NCI-H187 treated with DMSO at 0.1 percent for 48 hours (cell line): ENCODE data around the gene NAGLU.

Source experiments
- DNase-seq: peaks from one replicate; lab custom pipeline; 2025; lab: John Stamatoyannopoulos, UW

The NAGLU gene

DNA sequence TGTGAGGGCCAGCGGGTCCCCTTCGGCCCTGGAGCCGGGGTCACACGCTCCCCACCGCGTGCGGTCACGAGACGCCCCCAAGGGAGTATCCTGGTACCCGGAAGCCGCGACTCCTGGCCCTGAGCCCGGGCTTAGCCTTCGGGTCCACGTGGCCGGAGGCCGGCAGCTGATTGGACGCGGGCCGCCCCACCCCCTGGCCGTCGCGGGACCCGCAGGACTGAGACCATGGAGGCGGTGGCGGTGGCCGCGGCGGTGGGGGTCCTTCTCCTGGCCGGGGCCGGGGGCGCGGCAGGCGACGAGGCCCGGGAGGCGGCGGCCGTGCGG lies at the start of gene NAGLU:
NAGLU (plus strand) TSS at position 194 of the 324 bp plus-strand sequence; CDS start at position 226, 32 bp downstream.
- DNase-seq: no peak

DNA sequence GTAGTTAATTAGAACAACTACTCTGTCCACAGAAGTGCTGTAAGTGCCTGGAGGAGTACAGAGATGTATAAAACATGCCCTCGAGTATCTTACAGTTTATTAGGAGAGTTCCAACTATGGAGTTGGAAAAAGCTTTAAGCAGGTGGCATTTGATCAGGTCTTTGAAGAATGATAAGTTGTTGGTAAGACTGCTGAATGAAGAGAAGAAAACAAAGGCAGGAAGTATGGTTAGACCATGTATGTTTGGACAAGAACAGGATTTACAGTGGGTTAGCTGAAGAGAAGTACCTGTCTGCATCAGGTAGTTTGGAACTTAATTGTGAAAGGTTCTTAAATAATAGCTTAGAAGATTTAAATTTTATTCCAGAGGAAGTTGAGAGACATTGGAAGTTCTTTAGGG lies 48.0 kb upstream of the NAGLU start:
- no peak for DNase-seq

DNA sequence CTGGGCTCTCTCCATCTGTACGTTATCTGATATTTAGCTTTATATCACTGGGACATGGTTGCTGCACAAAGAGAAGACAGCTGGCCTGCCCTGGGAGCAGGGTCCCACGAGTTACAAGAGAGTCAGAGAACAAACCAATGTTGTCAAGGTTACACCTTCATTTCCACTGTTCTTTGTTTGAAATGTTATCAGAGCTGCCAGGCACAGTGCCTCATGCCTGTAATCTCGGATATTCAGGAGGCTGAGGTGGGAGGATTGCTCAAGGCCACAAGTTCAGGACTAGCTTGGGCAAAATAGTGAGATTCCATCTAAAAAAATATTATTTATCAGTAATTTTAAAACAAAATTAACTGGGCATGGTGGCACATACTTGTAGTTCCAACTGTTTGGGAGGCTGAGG lies 42.7 kb upstream of the NAGLU start:
- no peak for DNase-seq

DNA sequence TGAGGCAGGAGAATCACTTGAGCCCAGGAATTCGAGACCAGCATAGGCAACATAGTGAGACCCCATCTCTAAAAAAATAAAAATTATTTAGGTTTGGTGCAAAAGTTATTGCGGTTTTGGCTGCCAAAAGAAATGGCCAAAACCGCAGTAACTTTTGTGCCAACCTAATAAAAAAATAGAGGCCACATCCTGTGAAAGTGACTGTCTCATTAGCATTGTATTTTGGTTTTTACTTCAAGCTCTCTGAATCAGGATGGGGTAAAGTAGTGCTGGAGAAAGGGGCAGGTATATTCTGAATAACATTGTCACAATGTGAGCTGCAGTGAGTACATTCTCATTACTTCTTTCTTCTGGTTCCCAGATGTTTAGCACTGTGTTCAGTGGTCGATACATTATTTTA lies 41.4 kb upstream of the NAGLU start:
- no peak for DNase-seq

DNA sequence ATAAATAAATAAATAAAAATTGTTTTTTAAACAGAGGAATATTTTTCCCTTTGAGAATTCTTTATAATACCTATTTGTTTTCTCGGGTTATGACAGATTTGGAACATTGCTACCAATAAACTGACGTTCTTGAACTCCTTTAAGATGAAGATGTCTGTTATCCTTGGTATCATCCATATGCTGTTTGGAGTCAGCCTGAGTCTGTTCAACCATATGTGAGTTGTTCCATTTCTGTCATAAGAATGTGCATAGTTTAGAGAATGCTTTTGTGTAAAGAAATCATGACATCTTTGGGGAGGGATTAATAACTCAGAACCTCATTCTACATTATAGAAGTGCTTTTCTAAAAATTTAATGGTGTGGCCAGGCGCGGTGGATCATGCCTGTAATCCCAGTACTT lies 37.2 kb upstream of the NAGLU start:
- DNase-seq: no peak

DNA sequence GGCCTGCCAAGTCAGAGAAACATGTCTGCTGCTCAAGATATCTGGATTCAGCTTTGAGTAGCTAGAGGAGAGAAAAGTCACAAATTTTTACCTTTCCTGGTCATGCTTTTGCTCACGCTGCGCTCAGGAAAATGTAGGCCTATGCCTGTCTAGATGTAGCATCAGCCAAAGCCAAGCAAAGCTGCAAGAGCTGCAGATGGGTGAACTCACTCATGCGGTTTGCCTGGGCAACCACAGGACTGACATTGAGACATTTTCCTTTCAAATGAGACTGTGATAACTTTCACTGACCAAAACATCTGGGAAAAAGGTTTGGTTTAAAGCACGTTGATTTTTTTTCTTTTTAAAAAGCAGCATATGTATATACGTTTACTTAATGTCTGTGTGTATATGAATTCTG lies 34.0 kb upstream of the NAGLU start:
- DNase-seq: no peak

DNA sequence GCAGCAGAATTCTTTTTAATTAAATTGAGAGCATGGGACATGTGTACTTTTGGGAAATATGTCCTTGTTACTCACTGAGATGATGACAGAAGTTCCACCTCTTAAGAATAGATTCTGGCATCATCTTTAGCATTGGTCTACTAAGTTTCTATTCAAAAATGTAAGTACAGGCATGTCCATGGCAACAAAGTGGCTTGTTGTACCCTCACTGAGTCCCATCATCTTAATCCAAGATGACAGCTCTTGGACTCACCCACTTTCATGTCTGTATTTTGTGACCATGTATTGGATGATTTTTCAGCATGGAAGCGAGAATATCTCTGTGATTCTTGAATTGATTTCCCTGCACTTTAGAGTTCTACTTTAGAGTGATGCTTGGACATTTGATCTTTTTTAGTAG lies 33.1 kb upstream of the NAGLU start:
- DNase-seq: no peak

DNA sequence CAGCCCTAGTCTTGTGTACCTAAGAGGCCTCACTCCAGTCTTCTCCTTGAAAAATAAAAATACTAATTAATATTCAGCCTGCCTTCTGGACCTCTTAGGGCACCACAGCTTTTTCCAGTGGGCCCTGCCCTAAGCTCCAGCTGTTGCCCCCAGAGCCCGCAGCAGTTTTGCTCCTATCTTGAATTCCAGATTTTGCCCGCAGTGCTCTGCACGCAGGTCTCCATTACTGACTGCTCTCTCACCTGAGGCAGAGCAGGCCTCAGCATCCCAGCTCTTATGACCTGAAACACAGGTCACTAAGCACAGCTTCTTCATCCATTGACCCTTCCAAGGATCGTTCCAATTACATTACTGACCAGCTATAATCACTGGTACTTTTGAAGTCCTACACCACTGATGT lies 28.4 kb upstream of the NAGLU start:
- DNase-seq: no peak

DNA sequence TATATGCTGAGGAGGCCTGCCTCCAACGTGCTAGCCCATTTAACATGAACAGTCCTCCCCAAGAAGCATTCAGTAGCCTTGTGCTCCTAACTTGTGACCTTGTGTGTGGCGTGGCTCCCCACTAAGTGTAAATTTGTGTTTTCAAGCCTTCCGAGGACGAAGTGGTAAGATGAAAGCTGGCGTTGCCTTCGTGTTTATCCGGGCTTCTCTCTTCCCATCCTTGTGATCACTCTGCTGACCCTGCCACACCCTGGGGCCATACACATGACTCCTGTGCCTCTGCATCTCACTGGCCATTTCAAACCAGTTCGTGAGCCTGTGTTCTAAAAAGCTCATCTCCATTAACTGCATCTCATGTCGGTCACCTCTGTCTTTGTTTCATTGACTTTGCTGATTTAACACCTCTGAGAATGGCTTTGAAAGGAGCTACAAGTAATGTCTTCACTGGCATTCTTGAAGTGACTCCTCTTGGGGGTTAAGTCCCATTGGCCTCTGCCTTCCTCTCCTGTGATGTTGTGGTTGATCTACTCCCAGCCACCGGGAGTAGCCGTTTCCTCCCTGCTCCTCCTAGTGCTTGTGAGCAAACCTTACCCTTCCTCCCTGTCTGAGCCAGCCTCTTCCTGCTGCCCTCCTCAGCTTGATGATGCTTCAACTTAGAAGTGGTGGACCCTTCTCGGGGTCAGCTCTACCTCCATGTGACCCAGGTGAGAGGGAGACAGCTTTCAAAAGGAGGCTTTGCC lies 27.4 kb upstream of the NAGLU start:
- no peak for DNase-seq

DNA sequence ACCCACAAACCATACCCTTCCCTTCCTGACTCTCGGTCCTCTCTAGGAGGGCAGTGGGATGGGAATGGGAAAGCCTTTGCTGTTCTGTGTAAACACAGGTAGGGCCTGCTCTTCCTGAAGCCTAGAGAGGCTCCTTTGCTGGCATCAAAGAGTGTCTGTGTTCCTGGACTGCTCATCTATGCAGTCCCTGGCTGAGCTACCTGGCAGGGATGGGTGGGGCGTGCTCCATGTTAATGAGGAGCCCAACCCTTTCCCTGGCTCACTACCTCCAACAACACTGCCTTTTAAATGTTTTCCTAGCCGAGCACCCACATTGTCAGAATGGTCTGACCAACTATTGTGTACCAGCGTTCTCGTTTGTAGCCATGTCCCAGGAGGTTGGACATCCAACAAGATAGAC lies 26.6 kb upstream of the NAGLU start:
- no peak for DNase-seq

DNA sequence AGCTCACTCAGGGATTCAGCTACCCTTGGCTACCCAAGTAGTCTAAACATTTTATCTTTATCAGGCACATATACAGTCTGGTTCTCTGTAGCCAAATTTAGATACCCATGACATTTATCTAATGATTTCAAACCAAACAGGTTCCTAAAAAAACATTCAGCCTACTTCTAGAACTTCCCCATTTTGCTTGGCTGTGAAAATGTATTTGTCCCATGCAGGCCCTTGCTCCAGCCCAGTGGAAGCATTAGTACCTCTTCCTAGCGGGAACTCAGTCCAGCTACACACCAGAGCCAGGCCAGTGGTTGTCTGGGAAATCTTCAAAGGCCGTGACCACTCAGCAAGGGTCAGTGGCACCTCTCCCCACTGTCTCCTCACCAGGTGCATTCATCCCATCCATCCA lies 26.2 kb upstream of the NAGLU start:
- DNase-seq: no peak

DNA sequence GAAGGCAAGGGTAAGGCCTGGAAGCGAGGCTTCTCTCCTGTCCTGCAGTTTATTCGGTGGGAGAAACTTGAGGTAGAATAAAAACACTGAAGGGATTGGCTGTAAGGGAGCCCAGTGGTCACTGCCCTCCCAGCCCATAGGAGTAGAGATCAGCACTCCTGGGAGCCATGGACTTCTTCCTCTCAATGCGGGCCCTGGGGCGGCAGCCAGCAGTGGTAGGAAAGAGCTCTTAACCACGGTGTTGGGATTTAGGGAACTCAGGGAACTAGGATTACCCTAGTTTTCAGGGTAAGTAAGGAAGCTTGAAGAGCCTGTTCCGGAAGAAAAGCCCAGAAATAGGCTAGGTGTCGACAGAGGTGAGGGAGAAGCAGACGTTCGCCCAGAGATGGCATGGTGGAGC lies 23.8 kb upstream of the NAGLU start:
- DNase-seq: no peak

DNA sequence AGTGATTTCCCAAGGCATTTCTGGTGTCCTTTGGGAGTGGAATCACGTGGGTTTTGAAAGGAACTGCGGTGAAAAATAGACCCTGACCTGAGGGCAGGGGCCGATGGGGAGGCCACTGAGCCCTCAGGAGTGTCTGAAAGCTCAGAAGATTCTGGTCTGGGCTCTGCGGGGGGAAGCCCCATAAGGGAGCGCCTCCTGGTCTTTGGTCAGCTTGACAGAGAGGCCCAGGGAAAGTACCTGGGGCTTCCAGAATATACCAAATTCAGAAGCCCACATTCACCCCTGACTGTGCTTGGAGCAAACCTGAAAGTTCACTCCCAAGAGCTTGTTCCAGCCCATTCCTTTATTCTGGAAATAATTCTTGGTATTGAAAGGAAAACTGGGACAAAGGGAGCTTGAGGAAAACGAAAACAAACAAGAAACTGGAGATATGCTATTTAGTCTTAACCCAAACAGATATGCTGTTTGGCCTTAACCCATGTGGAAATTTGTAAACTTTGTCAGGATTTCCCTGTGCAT lies 23.2 kb upstream of the NAGLU start:
- no peak for DNase-seq

DNA sequence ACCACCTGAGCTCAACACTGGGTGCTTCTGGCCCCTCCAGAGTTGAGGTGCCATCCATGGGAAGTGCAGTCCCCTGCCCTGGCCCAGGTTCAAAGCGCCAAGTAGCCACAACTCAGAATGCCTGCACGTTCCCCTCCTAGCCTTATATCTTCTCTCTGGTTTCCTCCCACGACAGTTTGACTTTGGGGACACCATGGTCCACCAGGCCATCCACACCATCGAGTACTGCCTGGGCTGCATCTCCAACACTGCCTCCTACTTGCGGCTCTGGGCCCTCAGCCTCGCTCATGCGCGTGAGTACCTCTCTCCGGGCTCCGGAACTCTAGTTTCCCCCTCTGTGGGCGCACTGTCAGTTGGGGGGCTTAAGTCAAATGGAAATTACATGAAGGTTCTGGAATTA lies 22.4 kb upstream of the NAGLU start:
- no peak for DNase-seq

DNA sequence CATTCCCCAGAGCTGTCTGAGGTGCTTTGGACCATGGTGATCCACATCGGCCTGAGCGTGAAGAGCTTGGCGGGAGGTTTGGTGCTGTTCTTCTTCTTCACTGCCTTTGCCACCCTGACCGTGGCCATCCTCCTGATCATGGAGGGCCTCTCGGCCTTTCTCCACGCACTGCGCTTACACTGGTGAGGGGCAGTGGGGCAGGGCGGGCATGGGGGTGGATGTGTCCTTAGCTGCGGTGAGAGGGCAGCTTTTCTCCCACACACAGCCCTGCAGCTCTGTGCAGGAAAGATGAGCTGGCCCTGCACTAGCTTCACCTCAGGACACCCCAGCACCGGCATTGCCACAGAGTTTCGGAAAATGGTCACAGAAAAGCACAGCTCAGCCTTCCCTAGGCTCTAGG lies 21.8 kb upstream of the NAGLU start:
- no peak for DNase-seq

DNA sequence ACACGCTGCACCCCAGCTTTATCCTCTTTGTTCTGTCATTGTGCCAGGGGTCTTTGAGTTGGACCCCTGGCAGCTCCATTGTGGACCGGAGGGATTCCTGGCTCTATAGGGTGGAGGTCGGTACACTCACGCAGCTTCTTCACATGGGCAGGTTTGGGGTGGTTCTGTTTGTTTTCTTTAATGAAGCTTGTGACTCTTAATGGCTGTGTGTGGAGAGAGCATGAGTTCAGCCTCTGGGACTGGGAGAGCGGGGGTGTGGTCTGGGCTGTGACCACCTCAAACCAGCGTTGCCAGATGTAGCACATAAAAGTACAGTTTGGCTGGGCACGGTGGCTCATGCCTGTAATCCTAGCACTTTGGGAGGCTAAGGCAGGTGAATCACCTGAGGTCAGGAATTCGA lies 21.2 kb upstream of the NAGLU start:
- no peak for DNase-seq

DNA sequence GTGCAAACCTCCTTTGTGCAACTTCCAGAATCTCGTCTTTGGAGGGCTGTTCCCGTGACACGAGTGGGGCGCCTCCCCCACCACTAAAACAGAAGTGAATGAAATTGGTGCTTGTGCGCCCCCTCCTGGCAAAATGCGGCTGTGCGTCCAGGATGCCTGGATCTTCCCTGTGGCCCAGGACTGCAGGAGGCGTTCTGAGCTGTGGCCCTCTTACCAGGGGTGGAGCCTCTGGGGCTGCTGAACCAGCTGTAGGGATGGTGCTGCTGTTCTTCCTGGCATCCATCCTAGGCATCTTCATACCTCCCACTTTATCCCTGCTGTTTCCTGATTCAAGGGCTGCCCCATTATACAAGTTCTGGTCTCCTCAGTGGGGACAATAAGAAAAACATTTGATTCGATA lies 18.5 kb upstream of the NAGLU start:
- no peak for DNase-seq

DNA sequence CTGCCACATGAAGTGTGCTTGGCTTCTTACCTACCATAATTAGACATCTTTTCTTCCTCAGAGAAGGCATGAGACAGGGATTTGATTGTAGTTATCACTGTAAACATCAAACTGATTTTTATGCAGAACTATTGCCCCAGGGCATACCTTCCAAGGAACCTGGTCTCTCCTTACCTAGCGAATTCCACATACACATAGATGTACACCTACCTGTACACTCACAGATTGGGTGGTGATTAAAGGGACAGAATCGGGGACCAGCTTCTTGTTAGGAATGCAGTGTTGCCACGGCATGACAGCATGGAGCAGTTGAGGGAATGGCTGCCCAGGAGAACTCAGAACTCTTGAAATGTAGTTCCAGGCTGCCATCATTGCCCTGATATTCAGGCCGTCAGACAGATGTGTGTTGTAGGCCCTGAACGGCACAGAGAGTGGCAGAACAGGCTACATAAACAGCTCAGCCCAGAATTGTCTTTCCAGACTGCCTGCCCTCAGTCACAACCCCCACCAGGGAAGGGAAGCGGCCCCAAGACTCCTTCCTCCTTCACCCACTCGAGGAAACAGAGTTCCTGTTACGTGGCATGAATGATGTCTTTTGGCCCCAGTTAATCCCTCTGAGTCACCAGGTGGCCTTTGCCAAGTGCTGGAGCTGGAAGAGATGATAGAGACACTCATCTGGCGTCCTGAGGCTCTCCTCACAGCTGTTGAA lies 17.8 kb upstream of the NAGLU start:
- no peak for DNase-seq

DNA sequence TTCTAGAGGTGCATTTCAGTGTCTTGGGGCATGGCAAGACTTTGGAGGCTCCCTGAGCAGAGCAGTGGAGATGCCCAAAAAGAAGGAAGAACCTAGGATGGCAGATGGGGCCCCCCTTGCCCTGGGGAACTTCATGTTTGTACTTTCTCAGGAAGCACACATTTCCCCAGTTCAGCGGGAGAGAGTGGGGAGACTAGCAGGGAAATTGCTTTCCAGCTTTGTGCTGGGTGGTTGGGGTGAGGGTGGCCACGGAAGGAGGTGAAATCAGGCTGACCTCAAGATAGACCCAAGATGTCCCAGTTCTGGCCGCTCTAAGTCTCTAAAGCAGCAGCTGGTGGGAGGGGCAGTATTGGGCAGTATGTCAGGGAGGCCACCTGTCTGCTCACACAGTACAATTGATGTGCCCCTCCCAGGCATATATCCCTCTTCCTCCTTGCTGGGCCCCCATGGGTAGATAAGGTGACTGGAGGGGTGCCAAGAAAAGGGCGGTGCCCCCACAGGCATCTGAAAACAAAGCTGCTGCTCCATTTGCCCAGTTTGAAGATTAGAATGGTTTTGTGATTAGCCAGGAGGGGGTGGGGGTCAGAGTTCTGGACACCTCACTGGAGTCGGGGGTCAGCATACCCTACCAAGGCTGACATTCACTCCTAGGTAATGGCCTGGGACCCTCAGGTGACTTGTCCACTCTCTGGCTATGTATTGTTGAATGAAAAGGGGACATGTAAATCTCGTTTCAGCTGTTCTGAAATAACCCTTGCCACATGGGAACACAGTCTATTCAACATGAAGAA lies 17.1 kb upstream of the NAGLU start:
- DNase-seq: no peak

DNA sequence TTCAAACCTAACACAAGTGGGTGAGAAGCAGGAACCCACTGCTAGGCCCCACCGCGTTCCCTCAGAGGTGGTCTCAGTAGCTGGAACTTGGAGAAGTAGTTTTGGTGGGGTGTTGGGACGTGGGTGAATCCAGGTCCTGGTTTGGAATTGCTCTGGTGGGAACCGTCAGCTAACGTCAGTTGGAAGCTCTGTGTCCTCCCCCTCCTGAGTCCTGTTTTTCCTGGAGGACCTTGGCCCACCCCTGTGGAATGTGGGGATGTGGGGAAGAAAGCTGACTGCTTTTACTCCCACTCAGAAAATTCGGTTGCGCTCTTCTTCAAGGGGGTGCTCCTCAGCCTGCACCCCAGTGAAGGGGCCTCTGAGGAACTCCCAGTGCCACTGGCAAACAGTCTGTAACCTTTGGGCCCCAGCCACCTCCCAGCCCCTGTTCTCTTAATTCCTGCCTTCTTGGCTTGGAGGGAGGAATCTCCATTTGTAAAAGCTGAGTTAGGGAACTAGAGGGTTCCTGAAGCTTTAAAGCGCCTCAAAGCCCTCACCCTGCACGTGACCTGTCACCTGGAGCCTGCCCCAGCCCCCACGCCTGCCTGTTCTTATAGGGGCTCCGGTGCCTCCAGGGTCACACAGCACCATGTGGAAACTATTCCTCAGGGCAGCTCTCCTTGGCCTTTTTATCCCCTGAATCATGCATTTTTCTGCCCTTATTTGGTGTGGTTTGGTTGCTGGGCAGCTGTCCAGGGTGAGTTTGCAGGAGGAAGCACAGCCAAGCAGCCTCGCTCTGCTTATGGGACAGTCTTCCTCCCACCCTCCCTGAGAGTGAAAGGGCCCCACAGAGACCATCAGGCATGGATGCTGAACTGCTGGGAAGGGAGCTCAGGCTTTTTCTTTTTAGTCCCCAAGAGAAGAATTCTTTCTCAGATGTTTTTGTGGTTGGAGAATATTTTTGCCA lies 16.2 kb upstream of the NAGLU start:
- no peak for DNase-seq

DNA sequence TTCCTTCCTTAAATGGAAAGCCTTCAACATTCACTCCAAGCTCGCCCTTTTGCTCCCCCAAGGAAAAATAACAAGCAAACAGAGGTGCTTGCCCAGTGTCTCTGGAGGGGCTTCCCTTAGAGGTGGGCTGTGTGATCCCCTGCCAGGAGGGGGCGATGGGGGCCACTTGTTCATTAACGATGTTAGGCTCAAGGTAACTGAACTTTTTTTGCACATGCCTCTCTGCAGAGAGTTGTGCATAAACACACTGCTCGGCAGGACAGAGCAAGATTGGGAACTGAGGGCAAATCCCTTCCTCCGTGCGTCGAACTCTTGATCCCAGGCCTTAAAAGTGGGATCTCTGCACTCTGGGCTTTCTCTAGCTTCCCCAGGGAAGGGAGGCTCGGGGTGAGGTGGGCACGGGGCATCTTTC lies 15.5 kb upstream of the NAGLU start:
- DNase-seq: no peak

DNA sequence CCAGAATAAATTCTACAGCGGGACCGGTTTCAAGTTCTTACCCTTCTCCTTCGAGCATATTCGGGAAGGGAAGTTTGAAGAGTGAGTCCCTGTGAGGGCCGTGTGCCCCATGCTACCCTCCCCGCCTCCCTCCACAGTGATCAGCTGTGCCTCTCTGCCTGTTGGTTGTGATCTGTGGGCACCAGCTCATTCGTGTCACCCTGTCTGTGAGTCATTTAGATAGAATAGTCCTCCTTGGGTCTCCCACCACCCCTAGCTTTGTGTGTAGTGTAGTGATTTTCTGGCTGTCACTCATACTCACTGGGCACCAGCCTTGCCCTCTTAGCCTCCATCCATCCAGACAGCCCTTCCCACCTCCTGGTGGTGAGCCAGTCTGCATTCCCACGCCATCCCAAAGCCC lies 15.0 kb upstream of the NAGLU start:
- no peak for DNase-seq
